Measurements from ENCODE around the gene TNFAIP2.

GRCh38 chr14:103164006-103164405, 40.7 kb downstream of the TNFAIP2 start:
- TF ChIP-seq EZH2 (IDR thresholded peaks at IDR 0.05; ENCODE audit: insufficient read depth, poor library complexity, severe bottlenecking) (no peak), EZH2phosphoT487 (IDR thresholded peaks at IDR 0.05; ENCODE audit: insufficient read depth, low read depth) (no peak)

All from GM23248 (cell line).